BE2C (cell line): ENCODE data around the gene SLC7A10.

Experiments used
- DNase-seq: peaks from one replicate; pipeline ENCODE4 v3.0.0-alpha.2; 2020
- H3K27me3 ChIP-seq: fragments of 250-450 bp; sonication (Bioruptor Pico); 2 replicates; pipeline ENCODE4 v1.5.1; 2020; ENCODE audit warnings: mild to moderate bottlenecking
- H3K36me3 ChIP-seq: fragments of 250-450 bp; sonication (Bioruptor Pico); 2 replicates; pipeline ENCODE4 v1.5.1; 2020; ENCODE audit warnings: mild to moderate bottlenecking
- H3K4me1 ChIP-seq: fragments of 250-450 bp; sonication (Bioruptor Pico); 2 replicates; pipeline ENCODE4 v1.5.1; 2020
- H3K4me3 ChIP-seq: 2 replicates; pipeline ENCODE4 v1.5.1; 2011; ENCODE audit warnings: low read depth, low read length
- H3K9me3 ChIP-seq: fragments of 250-450 bp; sonication (Bioruptor Pico); 2 replicates; pipeline ENCODE4 v1.5.1; 2020
- TF ChIP-seq, protein P1 (sequence below): IDR thresholded peaks from 2 replicates; pipeline ENCODE4 v1.5.1; 2012; ENCODE audit warnings: mild to moderate bottlenecking, low read depth, low read length

SLC7A10 gene

DNA sequence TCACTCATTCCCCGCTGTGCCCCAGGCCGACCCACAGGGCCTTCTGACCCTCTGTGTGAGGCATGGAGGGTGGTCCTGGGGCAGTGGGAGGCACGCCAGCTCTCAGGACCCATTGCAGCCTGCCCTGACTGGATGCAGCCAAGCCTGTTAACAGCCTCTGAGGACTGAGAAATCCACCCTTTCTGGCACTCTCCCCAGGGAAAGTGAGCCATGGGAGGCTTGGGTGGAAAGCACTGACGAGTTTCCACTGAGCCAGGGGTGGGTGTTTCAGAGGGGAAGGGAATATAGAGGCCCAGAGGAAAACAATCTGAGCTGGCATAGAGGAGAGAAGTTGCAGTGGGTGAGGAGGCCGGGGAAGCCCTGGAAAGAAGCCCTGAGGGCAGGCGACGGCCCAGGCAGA is 30.6 kb upstream of the SLC7A10 start:
- no peaks in the 10 kb centered on the region for H3K4me1 ChIP-seq
- no peaks in the 10 kb centered on the region for H3K9me3 ChIP-seq
- H3K4me3 ChIP-seq: no peak overlapping the region
- peak; percentile 17 for DNase-seq
- H3K27me3 ChIP-seq: no peaks in the 10 kb centered on the region
- H3K36me3 ChIP-seq: no peaks in the 10 kb centered on the region
- TF ChIP-seq, protein P1, sequence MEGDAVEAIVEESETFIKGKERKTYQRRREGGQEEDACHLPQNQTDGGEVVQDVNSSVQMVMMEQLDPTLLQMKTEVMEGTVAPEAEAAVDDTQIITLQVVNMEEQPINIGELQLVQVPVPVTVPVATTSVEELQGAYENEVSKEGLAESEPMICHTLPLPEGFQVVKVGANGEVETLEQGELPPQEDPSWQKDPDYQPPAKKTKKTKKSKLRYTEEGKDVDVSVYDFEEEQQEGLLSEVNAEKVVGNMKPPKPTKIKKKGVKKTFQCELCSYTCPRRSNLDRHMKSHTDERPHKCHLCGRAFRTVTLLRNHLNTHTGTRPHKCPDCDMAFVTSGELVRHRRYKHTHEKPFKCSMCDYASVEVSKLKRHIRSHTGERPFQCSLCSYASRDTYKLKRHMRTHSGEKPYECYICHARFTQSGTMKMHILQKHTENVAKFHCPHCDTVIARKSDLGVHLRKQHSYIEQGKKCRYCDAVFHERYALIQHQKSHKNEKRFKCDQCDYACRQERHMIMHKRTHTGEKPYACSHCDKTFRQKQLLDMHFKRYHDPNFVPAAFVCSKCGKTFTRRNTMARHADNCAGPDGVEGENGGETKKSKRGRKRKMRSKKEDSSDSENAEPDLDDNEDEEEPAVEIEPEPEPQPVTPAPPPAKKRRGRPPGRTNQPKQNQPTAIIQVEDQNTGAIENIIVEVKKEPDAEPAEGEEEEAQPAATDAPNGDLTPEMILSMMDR: no peak

GRCh38 chr19:33255781-33256180 is 30.1 kb upstream of the SLC7A10 start:
- TF ChIP-seq, protein P1: no peak
- H3K36me3 ChIP-seq: no peaks in the 10 kb centered on the region
- no peaks in the 10 kb centered on the region for H3K9me3 ChIP-seq
- no peaks in the 10 kb centered on the region for H3K4me1 ChIP-seq
- H3K27me3 ChIP-seq: no peaks in the 10 kb centered on the region
- no peak overlapping the region for H3K4me3 ChIP-seq
- no peak for DNase-seq

DNA sequence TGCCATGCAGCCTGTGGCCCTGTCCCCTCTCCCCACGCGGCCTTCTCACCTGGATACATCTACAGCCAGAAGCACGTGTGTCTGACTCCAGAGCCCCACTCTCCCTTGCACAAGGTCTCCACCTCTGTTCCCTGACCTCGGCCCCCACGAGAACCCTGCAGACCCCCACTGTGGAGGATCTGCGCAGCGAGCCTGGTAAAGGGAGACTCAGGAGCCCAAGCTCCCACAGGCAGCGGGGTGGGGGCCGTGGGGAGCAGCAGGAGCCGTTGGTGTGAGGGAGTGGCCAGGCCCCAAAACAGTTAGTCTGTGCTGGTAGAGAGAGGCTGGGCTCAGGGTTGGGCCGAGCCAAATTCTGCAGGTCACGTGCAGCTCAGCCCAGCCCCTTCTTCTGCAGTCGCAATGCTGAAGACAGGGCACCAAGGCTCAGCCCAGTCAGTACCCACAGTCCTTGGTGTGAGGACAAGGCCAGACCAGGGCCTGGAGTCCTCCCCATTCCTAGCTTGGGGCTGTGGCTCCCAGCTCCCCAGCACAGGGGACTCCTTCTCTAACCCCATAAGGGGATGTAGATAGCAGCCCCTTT is 28.7 kb upstream of the SLC7A10 start:
- TF ChIP-seq, protein P1: no peak
- Histone ChIP-seq H3K36me3 (no peaks in the 10 kb centered on the region), H3K9me3 (no peaks in the 10 kb centered on the region), H3K27me3 (no peaks in the 10 kb centered on the region), H3K4me3 (no peak overlapping the region), H3K4me1 (no peaks in the 10 kb centered on the region)
- no peak for DNase-seq

DNA sequence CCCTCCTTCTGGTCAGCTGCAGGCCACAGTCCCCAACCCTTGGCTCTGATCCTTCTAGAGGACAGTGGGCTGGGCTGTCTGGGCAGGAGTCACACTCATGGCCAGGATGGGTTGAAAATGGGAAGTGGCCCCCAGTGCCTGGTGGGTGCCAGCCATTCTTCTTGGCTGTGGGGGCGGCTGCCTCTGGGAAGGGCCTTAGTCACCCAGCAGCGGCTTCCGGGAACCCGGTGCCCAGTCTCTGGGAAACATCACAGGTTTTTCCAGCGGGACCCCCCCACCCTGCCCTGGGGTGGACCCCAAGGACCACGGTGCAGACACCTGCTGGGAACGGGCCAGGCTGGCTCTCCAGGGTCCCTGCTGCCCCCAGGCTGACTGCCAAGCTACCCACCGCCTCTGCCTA is 27.3 kb upstream of the SLC7A10 start:
- no peaks in the 10 kb centered on the region for H3K27me3 ChIP-seq
- H3K36me3 ChIP-seq: no peaks in the 10 kb centered on the region
- H3K9me3 ChIP-seq: no peaks in the 10 kb centered on the region
- no peak for DNase-seq
- TF ChIP-seq, protein P1: no peak
- no peaks in the 10 kb centered on the region for H3K4me1 ChIP-seq
- no peak overlapping the region for H3K4me3 ChIP-seq

DNA sequence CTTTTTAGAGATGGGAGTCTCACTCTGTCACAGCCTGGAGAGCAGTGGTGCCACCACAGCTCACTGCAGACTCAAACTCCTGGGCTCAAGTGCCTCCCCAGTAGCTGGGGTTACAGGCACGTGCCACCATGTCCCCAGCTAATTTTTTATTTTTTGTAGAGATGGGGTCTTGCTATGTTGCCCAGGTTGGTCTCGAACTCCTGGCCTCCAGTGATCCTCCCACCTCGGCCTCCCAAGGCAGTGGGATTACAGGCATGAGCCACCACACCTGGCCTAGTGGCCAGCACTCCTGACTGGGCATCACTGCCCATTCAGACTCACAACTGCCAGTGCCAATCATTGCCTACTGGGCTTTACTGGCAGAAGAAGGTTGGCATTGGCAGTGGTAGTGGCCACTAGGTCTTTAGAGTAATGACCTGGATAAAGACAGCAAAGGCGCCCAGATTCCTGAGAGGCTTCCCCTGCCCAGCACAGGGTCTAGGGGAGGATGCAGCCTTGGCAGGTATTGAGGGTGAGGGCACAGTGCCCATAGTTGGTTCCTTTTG is 26.8 kb upstream of the SLC7A10 start:
- Histone ChIP-seq H3K4me1 (no peaks in the 10 kb centered on the region), H3K36me3 (no peaks in the 10 kb centered on the region), H3K27me3 (no peaks in the 10 kb centered on the region), H3K9me3 (no peaks in the 10 kb centered on the region), H3K4me3 (no peak overlapping the region)
- TF ChIP-seq, protein P1: no peak
- no peak for DNase-seq

- Histone ChIP-seq H3K36me3 (no peaks in the 10 kb centered on the region), H3K27me3 (no peaks in the 10 kb centered on the region), H3K9me3 (no peaks in the 10 kb centered on the region), H3K4me1 (no peaks in the 10 kb centered on the region), H3K4me3 (no peak overlapping the region)
- TF ChIP-seq, protein P1: no peak
- peak; percentile 7 for DNase-seq
Measured at GRCh38 chr19:33251526-33252090, 26.0 kb upstream of the SLC7A10 start.
